Endothelial cell of umbilical vein (primary cell): Measurements from ENCODE around the gene ORC6. TPM values are rescaled to one million over a fixed set of nuclear protein-coding genes. Genes with fewer than 3 reads are reported as not detected.

Source experiments
- BruUV-seq: library from RNA; stranded (reverse); fragments of 400-500 nt; replicated peaks from 2 replicates; lab custom pipeline; 2021; lab: Mats Ljungman, UMichigan
- CTCF ChIA-PET: fragments of 300-600, 350-600 bp; sonication (Branson Sonifier 250); formaldehyde crosslinking; loops from one replicate; lab custom pipeline; 2021; ENCODE audit warnings: antibody characterized with exemption, inconsistent platforms; lab: Charles Lee
- POLR2A ChIA-PET: fragments of 300-600, 350-600 bp; sonication (Branson Sonifier 250); formaldehyde crosslinking; loops from one replicate; lab custom pipeline; 2021; ENCODE audit warnings: antibody characterized with exemption, inconsistent platforms; lab: Charles Lee
- DNase-seq: peaks from one replicate; pipeline ENCODE4 v3.0.0-alpha.2; 2011; ENCODE audit warnings: low read depth, low spot score
- FAIRE-seq: peaks from 2 replicates; lab custom pipeline; 2011; peaks lifted over from hg19 to GRCh38; lab: Jason Lieb, UNC
- H2AFZ ChIP-seq: 2 replicates; pipeline ENCODE4 v1.6.0; 2012; ENCODE audit warnings: low read depth, low read length, control low read depth, inconsistent platforms
- H3K27ac ChIP-seq: 2 replicates; pipeline ENCODE4 v1.5.1; 2011; ENCODE audit warnings: low read depth, mild to moderate bottlenecking, control low read depth, low read length, moderate library complexity; ENCODE audit not compliant: insufficient read depth
- H3K27me3 ChIP-seq, 2 experiments: 2 replicates each; pipeline versions ENCODE4 v1.6.0 to v1.6.1; 2011; ENCODE audit warnings: low read length in 2 of 2, mixed read lengths in 1 of 2; ENCODE audit not compliant: control insufficient read depth in 2 of 2, insufficient read depth in 2 of 2
- H3K36me3 ChIP-seq, 2 experiments: 2 replicates in 1 of 2; 3 replicates in 1 of 2; pipeline ENCODE4 v1.5.1; 2011; ENCODE audit warnings: low read length in 2 of 2, mild to moderate bottlenecking in 1 of 2, moderate library complexity in 1 of 2; ENCODE audit not compliant: control insufficient read depth in 2 of 2, insufficient read depth in 2 of 2; ENCODE audit errors: extremely low read depth in 1 of 2
- H3K4me1 ChIP-seq: 3 replicates; pipeline ENCODE4 v1.5.1; 2011; ENCODE audit warnings: mild to moderate bottlenecking, low read length; ENCODE audit not compliant: control insufficient read depth, insufficient read depth; ENCODE audit errors: extremely low read depth
- H3K4me2 ChIP-seq: 2 replicates; pipeline ENCODE4 v1.6.1; 2011; ENCODE audit warnings: low read length, control low read depth, mixed read lengths; ENCODE audit not compliant: insufficient read depth
- H3K4me3 ChIP-seq, 3 experiments: fragments of 200-600 bp in 1 of 3; sonication (generic), shearing (Covaris generic) in 1 of 3; replicated peaks in 1 of 3; 2 replicates each; pipeline ENCODE4 v1.5.1; 2011 to 2016; ENCODE audit warnings: control low read depth in 3 of 3, low read length in 3 of 3, mild to moderate bottlenecking in 2 of 3, inconsistent platforms in 1 of 3, low read depth in 1 of 3, moderate library complexity in 1 of 3; ENCODE audit not compliant: insufficient read depth in 1 of 3
- H3K79me2 ChIP-seq: 2 replicates; pipeline ENCODE4 v1.6.0; 2012; ENCODE audit warnings: low read length, inconsistent platforms; ENCODE audit not compliant: control insufficient read depth, insufficient read depth
- H3K9ac ChIP-seq: replicated peaks from 2 replicates; pipeline ENCODE3; 2011; ENCODE audit warnings: low read length, control low read depth; ENCODE audit not compliant: insufficient read depth; ENCODE audit errors: extremely low read depth
- H3K9me1 ChIP-seq: replicated peaks from 3 replicates; pipeline ENCODE4 v1.6.0; 2011; ENCODE audit warnings: mild to moderate bottlenecking, low read length; ENCODE audit not compliant: control insufficient read depth, insufficient read depth; ENCODE audit errors: extremely low read depth
- H3K9me3 ChIP-seq: replicated peaks from 2 replicates; pipeline ENCODE4 v1.5.1; 2012; ENCODE audit warnings: low read length, inconsistent platforms; ENCODE audit not compliant: control insufficient read depth, insufficient read depth
- H4K20me1 ChIP-seq: replicated peaks from 2 replicates; pipeline ENCODE3; 2011; ENCODE audit warnings: mild to moderate bottlenecking, low read length; ENCODE audit not compliant: control insufficient read depth, insufficient read depth; ENCODE audit errors: extremely low read depth
- CTCF ChIP-seq, 2 donors: IDR thresholded peaks; 1 replicate in 1 of 2; 2 replicates in 1 of 2; pipeline ENCODE4 v1.5.1; 2011; ENCODE audit warnings: low read length in 2 of 2, mild to moderate bottlenecking in 2 of 2, moderate library complexity in 2 of 2, control low read depth in 1 of 2, inconsistent platforms in 1 of 2, low read depth in 1 of 2; ENCODE audit not compliant: insufficient read depth in 1 of 2; ENCODE audit errors: extremely low read depth in 1 of 2
- EZH2 ChIP-seq: IDR thresholded peaks from 2 replicates; pipeline ENCODE4 v1.6.1; 2012; ENCODE audit warnings: borderline replicate concordance, low read depth, mild to moderate bottlenecking, moderate library complexity, low read length, inconsistent platforms; ENCODE audit not compliant: severe bottlenecking
- FOS ChIP-seq: IDR thresholded peaks from 2 replicates; pipeline ENCODE4 v1.6.1; 2011; ENCODE audit warnings: mild to moderate bottlenecking, low read length, moderate library complexity, borderline replicate concordance; ENCODE audit not compliant: insufficient read depth
- GATA2 ChIP-seq: IDR thresholded peaks from 2 replicates; pipeline ENCODE4 v1.7.0; 2011; ENCODE audit warnings: low read depth, mild to moderate bottlenecking, moderate library complexity, mixed read lengths, low read length; ENCODE audit not compliant: insufficient read length, insufficient read depth
- JUN ChIP-seq: IDR thresholded peaks from 2 replicates; pipeline ENCODE4 v1.6.1; 2011; ENCODE audit warnings: borderline replicate concordance, low read depth; ENCODE audit not compliant: insufficient read length, insufficient read depth
- MAX ChIP-seq: IDR thresholded peaks from 2 replicates; pipeline ENCODE4 v1.6.1; 2011; ENCODE audit not compliant: insufficient read depth, insufficient read length
- MYC ChIP-seq: IDR thresholded peaks from one replicate; pipeline ENCODE4 v1.6.1; 2011; ENCODE audit warnings: mild to moderate bottlenecking, low read depth, low read length
- POLR2A ChIP-seq: IDR thresholded peaks from 2 replicates; pipeline ENCODE4 v1.6.1; 2012; ENCODE audit warnings: low read depth, mild to moderate bottlenecking, control low read depth, low read length
- POLR2AphosphoS5 ChIP-seq: IDR thresholded peaks from 2 replicates; pipeline ENCODE4 v1.6.1; 2012; ENCODE audit warnings: low read depth, mild to moderate bottlenecking, control low read depth, low read length, moderate library complexity; ENCODE audit not compliant: insufficient read depth
- dilution Hi-C: fragments of 300-500 bp; cut with MboI; formaldehyde crosslinking; loops from one replicate; pipeline ENCODE4 v1.15.0; 2019; ENCODE audit warnings: low sequenced_read_pairs; ENCODE audit not compliant: extremely low pct_ligation_motif_present
- intact Hi-C: fragments of 100-400 bp; cut with micrococcal nuclease; formaldehyde crosslinking; loops from one replicate; pipeline ENCODE4 v1.10.0; 2022
- polyA plus RNA-seq, 4 experiments: library from polyadenylated mRNA; depleted of rRNA in 3 of 4; stranded (reverse) in 3 of 4; unstranded in 1 of 4; fragments of >200 nt; gene quantifications; 2 replicates each; pipeline versions ENCODE4 v1.2.1 to v1.2.3, GENCODE V29; 2011 to 2012; ENCODE audit warnings: missing spikeins in 1 of 4
- total RNA-seq: library from RNA; stranded (reverse); gene quantifications from 2 replicates; pipeline ENCODE4 v1.2.3, GENCODE V29; 2021

Gene ORC6
- total and polyA plus RNA-seq, 2 donors (not counting 3 experiments of a cell fraction or from before 2014, with no cell fraction given) = 15.9 to 31.1 TPM

GRCh38 chr16:46717692-46718091, 28.2 kb downstream of the ORC6 start:
- no TSS peak for BruUV-seq
- CTCF ChIA-PET = no interaction called here

More at GRCh38 chr16:46717692-46718091, 28.2 kb downstream of the ORC6 start:
- Histone ChIP-seq H3K36me3 (no peaks in the 10 kb centered on the region), H3K9ac (no peak overlapping the region), H3K27ac (no peak overlapping the region), H3K79me2 (no peaks in the 10 kb centered on the region), H4K20me1 (no peaks in the 10 kb centered on the region), H3K27me3 (no peaks in the 10 kb centered on the region), H3K4me1 (no peaks in the 10 kb centered on the region), H3K4me3 (no peak overlapping the region), H2AFZ (no peak overlapping the region), H3K9me1 (no peaks in the 10 kb centered on the region), H3K9me3 (no peaks in the 10 kb centered on the region), H3K4me2 (no peak overlapping the region)
- dilution Hi-C loops (no loop called here), intact Hi-C loops (no loop called here)
- POLR2A ChIA-PET = no interaction called here
- DNase-seq = no peak
- TF ChIP-seq MAX (no peak), MYC (no peak), CTCF (IDR thresholded peaks at IDR 0.05; ENCODE audit: extremely low read depth in 1 of 2, insufficient read depth in 1 of 2, low read depth in 1 of 2, low read length in 2 of 2) (no peak), POLR2AphosphoS5 (no peak), POLR2A (no peak), GATA2 (no peak), FOS (no peak), JUN (no peak), EZH2 (no peak)
- FAIRE-seq = no peak
